CD4-positive, alpha-beta T cell treated with Interleukin-15 for 1 hour (primary cell): ENCODE measurements around the gene DGCR6.
"Not testable (repeated sequence)": the region's sequence is repeated elsewhere in the genome, so short reads cannot be mapped to it uniquely, and the experiment has no call there.

Experiments
- DNase-seq: peaks from one replicate; pipeline ENCODE4 v3.0.0-alpha.2; 2020

The DGCR6 gene

GRCh38 chr22:18905540-18906409 lies at the start of gene DGCR6:
Gene DGCR6, plus strand, starts transcription at chr22:18906320. Its CDS starts 55 bp downstream, at chr22:18906375.
- no peak for DNase-seq

- DNase-seq, result not testable (repeated sequence)
These were observed 46.8 kb upstream of the DGCR6 start for GRCh38 chr22:18859314-18859713.

- DNase-seq, result peak; percentile 64
These were observed 24.9 kb upstream of the DGCR6 start for GRCh38 chr22:18881260-18881659.

- not testable (repeated sequence) for DNase-seq
These were observed 21.7 kb upstream of the DGCR6 start for GRCh38 chr22:18884465-18884864.

- no peak for DNase-seq
These were observed 18.0 kb upstream of the DGCR6 start for GRCh38 chr22:18888115-18888514.

GRCh38 chr22:18890510-18891192 lies 15.5 kb upstream of the DGCR6 start:
- not testable (repeated sequence) for DNase-seq

- not testable (repeated sequence) for DNase-seq
These were observed 12.3 kb upstream of the DGCR6 start for GRCh38 chr22:18893775-18894174.

- DNase-seq, result not testable (repeated sequence)
These were observed 10.0 kb upstream of the DGCR6 start for GRCh38 chr22:18896037-18896657.

- not testable (repeated sequence) for DNase-seq
These were observed 258 bp downstream of the DGCR6 start for GRCh38 chr22:18906410-18906745.

- DNase-seq, result peak; percentile 10
These were observed 776 bp downstream of the DGCR6 start for GRCh38 chr22:18906896-18907295.

- DNase-seq, result no peak
These were observed 3.4 kb downstream of the DGCR6 start for GRCh38 chr22:18909556-18909955.

GRCh38 chr22:18911535-18911934 lies 5.4 kb downstream of the DGCR6 start:
- DNase-seq, result not testable (repeated sequence)

GRCh38 chr22:18912264-18912946 lies 6.3 kb downstream of the DGCR6 start:
- not testable (repeated sequence) for DNase-seq

- not testable (repeated sequence) for DNase-seq
These were observed 8.4 kb downstream of the DGCR6 start for GRCh38 chr22:18914558-18914957.

- DNase-seq, result not testable (repeated sequence)
These were observed 9.4 kb downstream of the DGCR6 start for GRCh38 chr22:18915550-18915949.

GRCh38 chr22:18917818-18918217 lies 11.7 kb downstream of the DGCR6 start:
- DNase-seq, result not testable (repeated sequence)

GRCh38 chr22:18920257-18920902 lies 14.3 kb downstream of the DGCR6 start:
- not testable (repeated sequence) for DNase-seq

GRCh38 chr22:18925368-18926064 lies 19.4 kb downstream of the DGCR6 start:
- DNase-seq, result no peak

GRCh38 chr22:18927020-18927419 lies 20.9 kb downstream of the DGCR6 start:
- DNase-seq, result no peak

- DNase-seq, result no peak
These were observed 21.5 kb downstream of the DGCR6 start for GRCh38 chr22:18927573-18927972.

- no peak for DNase-seq
These were observed 23.3 kb downstream of the DGCR6 start for GRCh38 chr22:18929459-18929858.
